ENCODE data around the gene LUZP1. TPM values are rescaled to one million over a fixed set of nuclear protein-coding genes. Genes with fewer than 3 reads are reported as not detected.

Gene LUZP1
- total RNA-seq, 2 donors from 2014 or later = 4.6 to 8.0 TPM

- WGBS, 2 donors = 59 to 61% methylated on average over 5 of the region's 5 CpGs
- DNase-seq (peak in 3 of 4 donors; percentile 24 to 40 (median 25)), ATAC-seq (peak; percentile 21)
- H3K4me1 ChIP-seq = no peaks in the 10 kb centered on the region
- H3K36me3 ChIP-seq (replicated peaks in 1 of 2; ENCODE audit: insufficient read depth in 1 of 2, low read depth in 2 of 2) = peaks cover 0 to 28% of the 10 kb centered on the region in 2 donors
- H3K9me3 ChIP-seq = no peaks in the 10 kb centered on the region
- no peak overlapping the region for H3K4me3 ChIP-seq
- no peak overlapping the region for H3K27ac ChIP-seq
- intact Hi-C loops (cut with DNase I) = no loop called here
- TF ChIP-seq POLR2A (IDR thresholded peaks at IDR 0.05) = no peak
- no peak for TF ChIP-seq CTCF (IDR thresholded peaks at IDR 0.05)
- no peaks in the 10 kb centered on the region for H3K27me3 ChIP-seq
Observed at GRCh38 chr1:23083714-23084480, 84.8 kb downstream of the LUZP1 start.

DNA sequence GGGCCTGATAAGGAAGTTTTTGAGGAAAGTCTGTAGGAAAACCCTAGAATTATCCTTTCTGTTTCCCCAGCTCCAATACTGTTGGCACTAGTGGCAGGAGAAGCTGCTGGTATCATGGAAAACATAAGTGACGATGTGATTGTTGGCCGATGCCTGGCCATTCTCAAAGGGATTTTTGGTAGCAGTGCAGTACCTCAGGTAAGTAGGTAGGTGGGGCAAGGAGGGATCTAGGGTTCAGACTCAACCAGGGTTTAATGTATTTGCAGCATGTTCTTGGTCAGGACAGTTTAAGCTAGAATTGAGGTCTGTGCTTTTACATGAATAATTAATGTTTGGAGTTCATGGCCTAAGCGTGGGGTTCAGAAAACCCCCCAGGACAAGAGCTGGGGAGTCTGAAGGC, 87.3 kb downstream of the LUZP1 start:
- WGBS, 2 donors = 89 to 96% methylated on average over 3 of the region's 3 CpGs
- intact Hi-C loops (cut with DNase I) = no loop called here
- Histone ChIP-seq H3K36me3 (replicated peaks in 1 of 2; ENCODE audit: insufficient read depth in 1 of 2, low read depth in 2 of 2) (peaks cover 0 to 34% of the 10 kb centered on the region in 2 donors), H3K9me3 (no peaks in the 10 kb centered on the region), H3K27ac (no peak overlapping the region), H3K4me3 (no peak overlapping the region), H3K27me3 (no peaks in the 10 kb centered on the region), H3K4me1 (no peaks in the 10 kb centered on the region)
- TF ChIP-seq POLR2A (IDR thresholded peaks at IDR 0.05) (no peak), CTCF (IDR thresholded peaks at IDR 0.05) (peak in 3 of 7 experiments; percentile 6 to 24 (median 22))
- no peak for ATAC-seq
- no peak for DNase-seq

- no peaks in the 10 kb centered on the region for H3K27me3 ChIP-seq
- intact Hi-C loops (cut with DNase I) = no loop called here
- no peak for DNase-seq
- no peak overlapping the region for H3K27ac ChIP-seq
- H3K36me3 ChIP-seq (replicated peaks in 1 of 2; ENCODE audit: insufficient read depth in 1 of 2, low read depth in 2 of 2) = peaks cover 0 to 34% of the 10 kb centered on the region in 2 donors
- H3K4me3 ChIP-seq = no peak overlapping the region
- 91 to 98% methylated on average over 3 of the region's 3 CpGs for WGBS, 2 donors
- TF ChIP-seq CTCF (IDR thresholded peaks at IDR 0.05) = no peak
- TF ChIP-seq POLR2A (IDR thresholded peaks at IDR 0.05) = no peak
- H3K9me3 ChIP-seq = no peaks in the 10 kb centered on the region
- no peak for ATAC-seq
- no peaks in the 10 kb centered on the region for H3K4me1 ChIP-seq
Observed at GRCh38 chr1:23080885-23081284, 87.8 kb downstream of the LUZP1 start.

- TF ChIP-seq POLR2A (IDR thresholded peaks at IDR 0.05) (no peak), CTCF (IDR thresholded peaks at IDR 0.05) (no peak)
- no peaks in the 10 kb centered on the region for H3K27me3 ChIP-seq
- intact Hi-C loops (cut with DNase I) = no loop called here
- ATAC-seq = no peak
- H3K4me1 ChIP-seq = no peaks in the 10 kb centered on the region
- H3K27ac ChIP-seq = no peak overlapping the region
- no peak overlapping the region for H3K4me3 ChIP-seq
- H3K9me3 ChIP-seq = no peaks in the 10 kb centered on the region
- 91 to 96% methylated on average over 6 of the region's 6 CpGs for WGBS, 2 donors
- no peak for DNase-seq
- peaks cover 0 to 29% of the 10 kb centered on the region in 2 donors for H3K36me3 ChIP-seq (replicated peaks in 1 of 2; ENCODE audit: insufficient read depth in 1 of 2, low read depth in 2 of 2)
Observed at GRCh38 chr1:23079025-23079424, 89.6 kb downstream of the LUZP1 start.

DNA sequence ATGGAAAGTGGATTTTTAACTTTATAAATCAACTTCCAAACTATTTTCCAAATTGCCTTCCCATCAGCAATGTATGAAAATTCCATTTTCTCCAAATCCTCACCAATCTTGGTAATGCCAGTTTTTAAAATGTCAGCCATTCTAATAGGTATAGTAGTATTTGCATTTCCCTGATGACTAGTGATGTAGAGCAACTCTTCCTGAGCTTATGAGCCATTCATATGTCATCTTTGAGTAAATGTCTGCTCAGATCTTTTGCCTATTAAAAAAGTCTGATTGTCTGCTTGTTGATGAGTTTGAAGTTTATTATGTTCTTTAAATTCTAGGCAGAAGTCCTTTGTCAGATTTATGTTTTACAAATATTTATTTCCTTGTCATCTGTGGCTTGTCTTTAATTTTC, 94.6 kb downstream of the LUZP1 start:
- TF ChIP-seq POLR2A (IDR thresholded peaks at IDR 0.05) = no peak
- TF ChIP-seq CTCF (IDR thresholded peaks at IDR 0.05) = no peak
- H3K4me3 ChIP-seq = no peak overlapping the region
- H3K27me3 ChIP-seq = no peaks in the 10 kb centered on the region
- no peak overlapping the region for H3K27ac ChIP-seq
- no peaks in the 10 kb centered on the region for H3K9me3 ChIP-seq
- ATAC-seq (no peak), DNase-seq (no peak)
- H3K36me3 ChIP-seq (replicated peaks in 1 of 2; ENCODE audit: insufficient read depth in 1 of 2, low read depth in 2 of 2) = peaks cover 0 to 20% of the 10 kb centered on the region in 2 donors
- no peaks in the 10 kb centered on the region for H3K4me1 ChIP-seq
- intact Hi-C loops (cut with DNase I) = no loop called here
